Hematopoietic multipotent progenitor cell treated with erythropoietin and hydrocortisone succinate and interleukin-3 and kit ligand, for 15 days (in vitro differentiated cells): ENCODE results near the gene GSTA1.
"Not testable (repeated sequence)": the region's sequence is repeated elsewhere in the genome, so short reads cannot be mapped to it uniquely, and the experiment has no call there.

Experiments used
- DNase-seq: peaks from one replicate; pipeline ENCODE4 v3.0.0-alpha.2; 2015; ENCODE audit warnings: low spot score

GSTA1 gene

DNA sequence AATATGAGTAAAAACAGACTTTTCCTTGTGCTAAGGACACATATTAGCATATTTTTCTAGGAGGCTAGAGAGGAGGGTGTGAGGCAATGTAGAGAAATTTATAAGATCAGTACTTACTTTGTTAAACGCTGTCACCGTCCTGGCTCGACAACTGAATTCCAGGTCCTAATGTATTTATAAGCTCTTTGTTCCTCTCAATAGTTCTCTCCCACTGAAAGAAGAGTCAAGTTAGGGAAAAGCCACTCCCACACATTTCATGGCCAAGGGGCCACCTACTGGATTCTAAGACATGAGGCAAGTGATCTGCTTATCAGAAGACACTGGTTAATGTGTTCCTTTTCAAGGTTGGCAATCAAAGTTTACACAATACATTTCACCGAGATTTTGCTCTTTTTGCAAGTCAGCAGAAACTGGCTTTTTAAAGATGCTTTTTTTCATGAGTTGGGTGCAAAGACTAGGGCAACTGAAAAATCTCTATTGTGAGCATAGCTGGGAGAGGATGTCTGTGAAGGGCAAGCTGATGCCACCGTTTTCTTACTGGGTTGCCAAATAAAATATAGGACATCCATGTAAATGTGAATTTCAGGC is at the start of gene GSTA1:
TSS of gene GSTA1 (minus strand) at position 149 of the 588 bp plus-strand sequence. CDS start 4,549 bp downstream, outside the sequence.
- not testable (repeated sequence) for DNase-seq

DNA sequence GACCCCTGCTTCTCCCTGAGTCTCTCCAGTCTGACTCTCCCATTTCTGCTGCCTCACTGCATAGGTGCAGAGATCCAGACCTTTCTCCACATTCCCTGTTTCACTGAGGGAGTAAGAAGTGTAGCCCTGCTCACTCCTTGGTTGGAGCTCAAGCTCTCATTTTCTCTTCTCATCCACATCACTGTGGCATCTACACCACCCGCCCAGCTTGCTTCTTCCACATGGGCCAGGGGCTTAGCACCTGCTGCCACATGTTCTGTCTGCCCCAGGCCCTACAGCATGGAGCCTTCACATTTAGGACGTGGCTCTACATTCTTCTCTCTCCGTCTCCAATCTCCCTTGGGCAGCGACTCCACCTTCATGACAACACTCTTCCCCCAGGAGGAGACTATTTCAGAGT is 45.5 kb upstream of the GSTA1 start:
- DNase-seq = no peak

DNA sequence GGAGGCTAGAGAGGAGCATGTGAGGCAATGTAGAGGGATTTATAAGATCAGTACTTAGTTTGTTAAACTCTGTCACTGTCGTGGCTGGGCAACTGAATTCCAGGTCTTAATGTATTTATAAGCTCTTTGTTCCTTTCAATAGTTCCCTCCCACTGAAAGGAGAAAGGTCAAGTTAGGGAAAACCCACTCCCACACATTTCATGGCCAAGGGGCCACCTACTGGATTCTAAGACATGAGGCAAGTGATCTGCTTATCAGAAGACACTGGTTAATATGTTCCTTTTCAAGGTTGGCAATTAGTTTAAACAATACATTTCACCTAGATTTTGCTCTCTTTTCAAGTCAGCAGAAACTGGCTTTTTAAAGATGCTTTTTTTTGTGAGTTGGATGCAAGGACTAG is 42.4 kb upstream of the GSTA1 start:
- DNase-seq = no peak

DNA sequence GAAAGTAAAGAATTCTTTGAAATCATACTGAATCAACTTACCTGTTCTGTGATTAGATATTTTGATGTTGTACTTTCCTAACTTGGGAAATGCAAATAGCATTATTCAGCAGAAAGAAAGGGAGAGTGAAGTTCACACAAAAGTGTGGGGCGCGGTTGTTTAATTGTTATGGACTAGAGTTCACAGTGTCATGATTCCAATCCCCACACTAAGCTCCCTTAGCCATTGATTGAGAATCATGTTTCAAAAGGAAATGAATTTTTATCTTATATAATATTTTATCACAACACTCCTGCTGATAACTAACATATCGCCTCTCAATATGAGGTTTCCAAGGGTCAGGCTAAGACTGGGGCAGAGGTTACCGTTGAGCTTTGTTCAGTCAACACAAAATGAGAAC is 40.0 kb upstream of the GSTA1 start:
- no peak for DNase-seq

DNA sequence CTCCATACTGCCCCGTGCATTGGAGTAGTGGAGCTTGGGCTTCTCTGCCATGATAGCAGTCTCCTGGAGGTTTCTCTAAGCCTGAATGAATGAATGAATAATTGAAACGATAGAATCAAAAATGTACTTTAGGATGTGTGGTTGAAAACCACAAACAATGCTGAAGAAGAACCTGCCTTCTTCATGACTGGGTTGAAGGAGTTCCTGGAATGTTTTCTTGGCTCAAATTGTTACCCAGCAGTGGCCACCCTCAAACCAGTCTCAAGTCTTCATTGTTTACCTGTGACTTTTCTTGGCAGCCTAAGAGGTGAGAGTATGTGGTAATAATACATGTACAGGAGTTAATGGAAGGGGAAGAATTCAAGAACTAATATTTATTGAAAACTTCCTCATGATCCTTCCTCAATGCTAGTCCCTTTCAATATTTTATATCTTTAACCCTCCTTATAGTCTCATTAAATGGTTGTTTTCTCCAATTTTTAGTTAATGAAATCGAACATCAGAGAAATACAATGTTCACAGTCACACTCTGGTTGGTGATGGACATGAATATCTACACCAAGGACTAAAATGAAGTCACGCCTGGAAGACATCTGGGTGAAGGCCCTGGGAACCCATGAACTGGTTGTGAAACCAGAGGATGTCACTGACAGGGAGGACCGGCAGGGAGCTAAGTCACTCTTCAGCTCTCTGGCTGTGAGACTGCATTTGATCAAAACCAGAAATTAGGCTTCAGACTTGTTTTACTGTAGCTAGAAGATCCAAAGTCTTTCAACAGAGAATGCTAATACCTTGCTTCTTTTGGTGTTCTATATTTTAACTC is 37.4 kb upstream of the GSTA1 start, which contains the start of gene GSTA5:
TSS of gene GSTA5 (minus strand) at position 51 of the 823 bp plus-strand sequence.
- DNase-seq = no peak

DNA sequence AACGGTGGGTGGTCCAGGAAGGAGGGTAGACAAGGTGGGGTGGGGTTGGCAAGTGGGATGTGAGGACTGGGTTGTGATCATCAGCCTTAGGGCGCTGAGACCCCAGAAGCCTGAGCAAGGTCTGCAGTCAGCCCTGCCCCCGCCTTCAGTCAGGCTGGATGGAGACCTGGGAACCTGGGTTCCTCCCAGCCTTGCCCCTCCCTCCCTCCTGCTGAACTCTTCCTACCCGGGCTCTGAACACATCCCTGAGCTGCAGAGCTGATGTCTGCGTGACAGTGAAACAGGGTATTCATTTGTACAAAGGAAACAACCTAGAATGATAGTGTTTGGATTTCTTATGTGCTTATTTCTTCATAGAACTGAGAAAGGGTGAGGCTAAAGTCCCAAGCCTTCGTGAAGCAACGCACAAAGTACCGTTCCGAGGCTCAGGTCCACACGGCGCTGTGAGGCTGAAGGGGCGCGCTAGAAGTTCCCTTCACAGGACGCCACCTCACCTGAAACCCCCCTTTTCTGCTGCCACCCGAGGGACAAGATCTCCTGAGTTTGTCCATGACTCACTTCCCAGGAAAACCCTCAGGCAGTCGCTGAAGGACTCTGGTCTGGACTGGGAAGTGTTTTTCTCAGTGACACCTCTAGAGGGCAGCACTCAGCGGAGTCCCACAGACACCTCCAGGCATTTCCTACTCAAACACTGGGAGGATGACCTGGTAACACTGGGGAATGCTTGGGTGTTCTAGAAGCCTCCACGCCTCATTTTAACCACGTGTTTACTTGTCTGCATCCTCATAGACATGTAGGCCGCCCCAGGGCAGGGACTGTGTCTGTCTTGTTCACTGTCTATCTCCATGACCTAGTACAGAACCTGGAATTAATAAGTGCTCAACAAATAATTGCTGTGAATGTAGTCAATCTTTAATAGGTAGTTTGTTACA is 35.8 kb upstream of the GSTA1 start:
- peak; percentile 59 for DNase-seq

DNA sequence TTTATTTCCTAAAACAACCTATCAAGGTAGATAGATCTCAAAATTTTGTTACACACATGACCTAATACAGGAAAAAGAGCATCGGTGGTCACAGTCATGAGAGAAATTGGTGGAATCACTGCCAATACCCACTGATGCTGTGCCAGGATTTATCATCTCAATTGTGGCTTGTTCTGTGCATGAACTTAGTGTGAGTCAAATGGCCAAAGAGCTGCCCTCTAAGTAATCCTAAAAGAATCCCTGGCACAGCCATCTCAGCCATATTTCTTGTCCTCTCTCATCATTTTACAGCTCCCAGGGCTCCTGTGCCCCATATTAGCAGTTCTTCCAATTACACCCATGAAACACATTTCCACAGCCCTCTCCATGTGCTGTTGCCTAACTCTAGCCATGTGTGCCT is 30.9 kb upstream of the GSTA1 start:
- DNase-seq = no peak

DNA sequence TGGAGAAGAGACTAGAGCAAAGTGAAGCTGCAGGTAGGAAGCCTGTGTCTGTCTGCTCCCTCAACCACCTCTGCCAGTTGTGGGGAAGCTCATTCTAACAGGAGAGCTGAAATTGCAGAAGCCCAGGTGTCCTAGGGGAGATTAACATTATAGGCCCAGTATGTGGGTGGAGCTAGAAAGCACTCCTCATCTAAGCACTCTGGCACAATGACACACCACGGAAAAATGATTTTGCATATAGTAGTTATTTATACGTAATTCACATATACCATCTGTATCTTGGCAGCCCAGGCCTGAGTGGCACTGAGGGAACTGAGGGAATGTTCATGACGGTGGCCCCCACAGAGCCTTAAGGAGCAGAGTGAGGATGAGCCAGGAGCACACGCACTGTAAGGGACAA is 27.3 kb upstream of the GSTA1 start:
- not testable (repeated sequence) for DNase-seq

DNA sequence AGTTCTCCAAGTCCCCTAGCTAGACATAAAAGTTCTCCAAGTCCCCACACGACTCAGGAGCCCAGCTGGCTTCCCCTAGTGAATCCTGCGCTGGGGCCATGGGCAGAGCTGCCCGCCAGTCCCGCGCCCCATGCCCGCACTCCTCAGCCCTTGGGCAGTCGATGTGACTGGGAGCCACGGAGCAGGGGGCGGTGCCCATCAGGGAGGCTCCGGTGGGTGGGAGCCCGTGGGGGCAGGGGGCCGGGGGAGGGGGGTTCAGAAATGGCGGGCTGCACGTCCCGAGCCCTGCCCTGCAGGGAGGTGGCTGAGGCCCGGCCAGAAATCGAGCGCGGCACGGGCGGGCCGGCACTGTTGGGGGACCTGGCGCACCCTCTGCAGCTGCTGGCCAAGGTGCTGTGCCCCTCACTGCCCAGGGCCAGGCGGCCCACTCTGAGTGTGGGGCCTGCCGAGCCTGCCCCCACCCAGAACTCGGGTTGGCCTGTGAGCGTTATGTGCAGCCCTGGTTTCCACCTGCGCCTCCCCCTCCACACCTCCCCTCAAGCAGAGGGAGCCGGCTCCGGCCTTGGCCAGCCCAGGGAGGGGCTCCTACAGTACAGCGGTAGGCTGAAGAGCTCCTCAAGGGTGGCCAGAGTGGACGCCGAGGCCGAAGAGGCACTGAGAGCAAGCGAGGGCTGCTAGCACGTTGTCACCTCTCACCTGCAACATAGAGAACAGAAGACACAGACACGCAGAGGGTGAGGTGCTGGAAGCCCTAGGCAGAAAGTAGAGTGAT is 25.6 kb upstream of the GSTA1 start:
- no peak for DNase-seq

DNA sequence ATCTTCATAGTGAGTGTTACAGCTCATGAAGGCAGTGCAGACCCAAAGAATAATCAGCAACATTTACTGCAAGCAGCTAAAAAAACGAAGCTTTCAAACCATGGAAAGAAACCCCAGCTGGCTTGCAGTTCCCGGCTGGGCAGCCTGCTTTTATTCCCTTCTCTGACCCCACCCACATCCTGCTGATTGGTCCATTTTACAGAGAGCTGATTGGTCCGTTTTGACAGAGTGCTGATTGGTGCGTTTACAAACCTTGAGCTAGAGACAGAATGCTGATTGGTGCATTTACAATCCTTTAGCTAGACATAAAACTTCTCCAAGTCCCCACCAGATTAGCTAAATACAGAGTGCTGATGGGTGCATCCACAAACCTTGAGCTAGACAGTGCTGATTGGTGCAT is 25.0 kb upstream of the GSTA1 start:
- not testable (repeated sequence) for DNase-seq

DNA sequence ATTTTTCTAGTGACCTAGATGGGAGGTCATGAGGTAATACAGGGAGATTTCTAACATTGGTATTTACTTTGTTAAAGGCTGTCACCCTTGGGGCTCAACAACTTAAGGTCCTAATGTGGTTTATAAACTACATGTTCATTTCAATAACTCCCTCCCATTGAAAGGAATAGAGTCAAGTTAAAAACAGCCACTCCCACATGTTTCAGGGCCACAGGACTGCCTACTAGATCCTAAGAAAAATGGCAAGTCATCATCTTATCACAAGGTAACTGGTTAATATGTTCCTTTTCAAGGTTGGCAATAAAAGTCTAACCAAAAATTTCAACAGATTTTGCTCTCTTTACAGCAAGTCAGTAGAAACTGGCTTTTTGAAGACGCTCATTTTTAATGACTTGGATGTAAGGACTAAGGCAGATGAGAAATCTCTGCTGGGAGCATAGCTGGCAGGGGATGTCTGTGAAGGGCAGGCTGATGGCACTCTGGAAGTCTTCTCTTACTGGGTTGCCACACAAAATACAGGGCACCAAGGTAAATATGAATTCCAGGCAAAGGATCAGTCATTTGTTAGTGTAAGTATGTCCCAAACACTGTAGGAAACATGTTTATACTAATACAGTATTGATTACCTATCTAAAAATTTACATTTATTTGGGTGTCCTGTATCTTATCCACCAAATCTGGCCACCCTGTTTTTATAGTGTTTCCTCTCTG is 23.6 kb upstream of the GSTA1 start:
- not testable (repeated sequence) for DNase-seq

DNA sequence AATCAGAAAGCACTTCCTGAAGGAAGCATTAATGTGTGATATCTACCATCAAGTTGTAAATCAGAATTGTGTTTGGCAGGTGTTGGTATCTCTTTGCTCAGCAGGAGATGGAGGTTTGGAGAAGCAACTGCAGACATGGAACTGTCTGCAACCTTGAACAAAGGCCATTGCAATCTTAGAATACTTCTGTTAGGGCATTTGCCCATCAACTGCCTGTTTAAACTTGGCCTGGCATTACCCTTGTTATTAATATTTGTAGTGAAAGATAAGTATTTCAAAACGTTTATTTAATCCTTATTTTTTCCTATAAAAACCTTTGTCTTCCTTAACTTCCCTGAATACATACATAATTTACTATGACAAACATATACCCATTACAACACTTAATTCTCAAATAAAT is 22.9 kb upstream of the GSTA1 start:
- DNase-seq = no peak

DNA sequence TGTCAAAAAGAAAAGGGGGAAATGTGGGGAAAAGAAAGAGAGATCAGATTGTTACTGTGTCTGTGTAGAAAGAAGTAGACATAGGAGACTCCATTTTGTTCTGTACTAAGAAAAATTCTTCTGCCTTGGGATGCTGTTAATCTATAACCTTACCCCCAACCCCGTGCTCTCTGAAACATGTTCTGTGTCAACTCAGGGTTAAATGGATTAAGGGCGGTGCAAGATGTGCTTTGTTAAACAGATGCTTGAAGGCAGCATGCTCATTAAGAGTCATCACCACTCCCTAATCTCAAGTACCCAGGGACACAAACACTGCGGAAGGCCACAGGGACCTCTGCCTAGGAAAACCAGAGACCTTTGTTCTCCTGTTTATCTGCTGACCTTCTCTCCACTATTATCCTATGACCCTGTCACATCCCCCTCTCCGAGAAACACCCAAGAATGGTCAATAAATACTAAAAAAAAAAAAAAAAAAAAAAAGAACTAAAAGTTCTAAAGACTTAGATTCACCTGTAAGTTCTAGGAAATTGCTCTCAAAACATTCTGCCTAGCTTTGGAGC is 22.4 kb upstream of the GSTA1 start:
- DNase-seq = not testable (repeated sequence)

DNA sequence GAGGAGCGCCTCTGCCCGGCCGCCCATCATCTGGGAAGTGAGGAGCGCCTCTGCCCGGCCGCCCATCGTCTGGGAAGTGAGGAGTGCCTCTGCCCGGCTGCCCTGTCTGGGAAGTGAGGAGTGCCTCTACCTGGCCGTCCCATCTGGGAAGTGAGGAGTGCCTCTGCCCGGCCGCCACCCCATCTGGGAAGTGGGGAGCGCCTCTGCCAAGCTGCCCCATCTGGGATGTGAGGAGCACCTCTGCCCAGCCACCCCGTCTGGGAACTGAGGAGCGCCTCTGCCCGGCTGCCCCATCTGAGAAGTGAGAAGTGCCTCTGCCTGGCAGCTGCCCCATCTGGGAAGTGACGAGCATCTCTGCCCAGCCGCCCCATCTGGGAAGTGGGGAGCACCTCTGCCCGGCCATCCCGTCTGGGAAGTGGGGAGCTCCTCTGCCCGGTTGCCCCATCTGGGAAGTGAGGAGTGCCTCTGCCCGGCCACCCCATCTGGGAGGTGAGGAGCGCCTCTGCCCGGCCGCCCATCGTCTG is 21.7 kb upstream of the GSTA1 start:
- not testable (repeated sequence) for DNase-seq

DNA sequence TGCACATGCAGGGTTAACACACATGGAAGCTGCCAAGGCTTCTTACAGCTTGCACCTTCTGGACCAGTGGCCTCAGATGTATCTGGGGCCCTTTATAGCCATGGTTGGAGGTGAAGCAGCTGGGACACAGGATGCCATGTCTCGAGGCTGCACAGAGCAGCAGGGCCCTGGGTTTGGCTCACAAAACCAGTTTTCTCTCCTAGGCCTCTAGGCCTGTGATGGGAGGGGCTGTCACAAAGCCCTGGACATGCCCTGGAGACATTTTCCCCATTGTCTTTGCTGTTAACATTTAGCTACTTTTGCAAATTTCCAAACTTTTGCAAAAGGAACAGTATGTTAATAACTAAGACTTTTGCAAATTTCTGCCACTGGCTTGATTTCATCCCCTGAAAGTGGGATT is 18.2 kb upstream of the GSTA1 start:
- DNase-seq = no peak

DNA sequence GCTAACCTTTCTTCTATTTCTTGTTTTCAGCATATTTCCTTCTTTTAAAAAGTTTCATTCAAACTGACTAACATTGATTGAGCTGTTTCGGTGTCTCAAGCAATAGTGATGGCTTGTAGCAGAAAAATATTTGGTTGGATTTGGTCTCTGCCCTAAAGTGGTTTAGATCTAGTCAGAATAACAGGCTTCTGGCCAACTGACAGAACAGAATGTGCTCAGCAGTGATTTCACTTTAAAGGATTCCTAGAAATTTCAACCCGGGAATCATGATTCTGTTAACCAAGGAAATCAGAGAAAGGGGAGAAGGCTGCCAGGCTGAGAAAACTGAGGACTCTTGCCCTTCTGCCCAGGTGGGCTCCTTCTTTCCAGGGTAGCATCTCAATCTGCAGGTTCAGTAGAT is 16.6 kb upstream of the GSTA1 start:
- no peak for DNase-seq

DNA sequence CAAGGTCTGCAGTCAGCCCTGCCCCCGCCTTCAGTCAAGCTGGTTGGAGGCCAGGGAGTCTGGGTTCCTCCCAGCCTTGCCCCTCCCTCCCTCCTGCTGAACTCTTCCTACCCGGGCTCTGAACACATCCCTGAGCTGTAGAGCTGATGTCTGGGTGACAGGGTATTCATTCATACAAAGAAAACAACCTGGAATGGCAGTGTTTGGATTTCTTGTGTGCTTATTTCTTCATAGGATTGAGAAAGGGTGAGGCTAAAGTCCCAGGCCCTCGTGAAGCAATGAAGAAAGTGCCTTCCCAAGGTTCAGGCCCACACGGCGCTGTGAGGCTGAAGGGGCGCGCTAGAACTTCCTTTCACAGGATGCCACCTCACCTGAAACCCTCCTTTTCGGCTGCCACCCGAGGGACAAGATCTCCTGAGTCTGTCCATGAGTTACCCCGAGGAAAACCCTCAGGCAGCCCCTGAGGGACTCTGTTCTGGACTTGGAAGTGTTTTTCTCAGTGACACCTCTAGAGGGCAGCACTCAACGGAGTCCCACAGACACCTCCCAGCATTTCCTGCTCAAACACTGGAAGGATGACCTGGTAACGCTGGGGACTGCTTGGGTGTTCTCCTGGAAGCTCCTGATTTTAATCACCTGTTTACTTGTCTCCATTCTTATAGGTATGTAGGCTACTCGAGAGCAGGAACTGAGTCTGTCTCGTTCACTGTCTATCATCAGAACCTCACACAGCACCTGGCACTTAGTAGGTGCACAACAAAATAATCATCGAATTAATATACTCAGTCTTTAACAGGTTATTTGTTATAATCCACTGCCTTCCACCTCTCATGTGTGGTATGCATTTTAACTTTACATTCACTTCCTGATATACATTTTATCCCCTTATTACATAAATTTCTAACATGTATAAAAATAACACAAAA is 11.8 kb upstream of the GSTA1 start:
- peak; percentile 44 for DNase-seq

DNA sequence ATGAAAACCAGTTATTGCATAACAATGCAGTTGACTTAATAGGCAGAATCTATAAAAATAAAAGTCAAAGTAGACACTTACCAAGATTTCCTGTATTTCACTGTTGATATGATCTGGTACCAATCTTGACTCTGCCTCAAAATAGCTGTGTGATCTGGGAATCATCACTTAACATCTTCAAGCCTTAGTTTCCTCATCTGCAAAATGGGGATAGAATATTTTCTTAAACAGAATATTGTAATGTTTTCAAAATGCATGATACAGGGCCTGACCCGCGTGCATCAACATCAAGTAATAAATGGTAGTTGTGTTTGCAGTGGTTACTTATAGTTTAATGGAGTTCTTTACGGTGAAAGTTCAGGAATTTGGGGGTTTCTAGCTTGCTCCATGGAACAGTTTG is 10.9 kb upstream of the GSTA1 start:
- not testable (repeated sequence) for DNase-seq

DNA sequence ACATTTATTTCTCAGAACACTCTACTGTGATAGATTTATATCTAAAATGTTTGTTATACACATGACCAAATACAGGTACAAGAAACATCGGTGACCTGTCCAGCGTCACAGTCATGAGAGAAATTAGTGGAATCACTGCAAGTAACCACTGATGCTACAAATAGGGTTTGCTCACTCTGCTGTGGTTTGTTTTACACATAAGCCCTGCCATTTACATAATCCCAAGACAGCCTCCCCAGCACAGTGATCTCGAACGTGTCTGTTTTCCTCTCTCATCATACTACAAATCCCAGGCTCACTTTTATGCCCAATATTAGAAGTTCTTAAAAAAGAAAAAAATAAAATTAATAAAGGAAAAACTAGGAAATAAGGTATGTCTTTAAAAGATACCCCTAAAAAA is 6.2 kb upstream of the GSTA1 start:
- DNase-seq = not testable (repeated sequence)
